SK-N-SH treated with all-trans-retinoic acid at 6 μM for 48 hours (cell line): ENCODE data around the gene GREB1.

ENCODE experiments used
- BACH2 ChIP-seq: fragments of 250-450 bp; sonication (Bioruptor Pico); IDR thresholded peaks from 2 replicates; pipeline ENCODE4 v1.9.0; 2021; ENCODE audit warnings: mild to moderate bottlenecking, borderline replicate concordance
- CSDC2 ChIP-seq: fragments of 250-450 bp; sonication (Bioruptor Pico); IDR thresholded peaks from 2 replicates; pipeline ENCODE4 v1.5.0; 2020; ENCODE audit warnings: mild to moderate bottlenecking, moderate library complexity
- CSRNP3 ChIP-seq: fragments of 250-450 bp; sonication (Bioruptor Pico); IDR thresholded peaks from 2 replicates; pipeline ENCODE4 v1.5.1; 2021; ENCODE audit warnings: mild to moderate bottlenecking, moderate library complexity
- ESRRG ChIP-seq: fragments of 250-450 bp; sonication (Bioruptor Pico); IDR thresholded peaks from 2 replicates; pipeline ENCODE4 v1.6.1; 2021; ENCODE audit warnings: mild to moderate bottlenecking
- PATZ1 ChIP-seq: fragments of 250-450 bp; sonication (Bioruptor Pico); IDR thresholded peaks from 2 replicates; pipeline ENCODE4 v1.8.0; 2020; ENCODE audit warnings: mild to moderate bottlenecking, moderate library complexity, borderline replicate concordance
- POU6F1 ChIP-seq: fragments of 250-450 bp; sonication (Bioruptor Pico); IDR thresholded peaks from 2 replicates; pipeline ENCODE4 v1.8.0; 2021; ENCODE audit warnings: low read depth, mild to moderate bottlenecking, moderate library complexity, borderline replicate concordance
- PPARA ChIP-seq: fragments of 250-450 bp; sonication (Bioruptor Pico); IDR thresholded peaks from 2 replicates; pipeline ENCODE4 v1.5.0; 2020; ENCODE audit warnings: mild to moderate bottlenecking, borderline replicate concordance
- TOX ChIP-seq: fragments of 250-450 bp; sonication (Bioruptor Pico); IDR thresholded peaks from 2 replicates; pipeline ENCODE4 v1.8.0; 2021; ENCODE audit warnings: mild to moderate bottlenecking, moderate library complexity, borderline replicate concordance
- TSHZ2 ChIP-seq: fragments of 250-450 bp; sonication (Bioruptor Pico); IDR thresholded peaks from 2 replicates; pipeline ENCODE4 v1.5.0; 2020; ENCODE audit warnings: mild to moderate bottlenecking, moderate library complexity
- ZFP3 ChIP-seq: fragments of 250-450 bp; sonication (Bioruptor Pico); IDR thresholded peaks from 2 replicates; pipeline ENCODE4 v1.5.0; 2020; ENCODE audit warnings: mild to moderate bottlenecking, moderate library complexity
- ZFP30 ChIP-seq: fragments of 450-650 bp; formaldehyde crosslinking; IDR thresholded peaks from 2 replicates; pipeline ENCODE4 v1.5.0; 2022; ENCODE audit warnings: mild to moderate bottlenecking, moderate library complexity
- ZNF565 ChIP-seq: fragments of 450-650 bp; formaldehyde crosslinking; conservative IDR thresholded peaks from 2 replicates; pipeline ENCODE4 v1.5.0; 2020; ENCODE audit warnings: low read depth, mild to moderate bottlenecking, moderate library complexity
- ZNF70 ChIP-seq: fragments of 450-650 bp; formaldehyde crosslinking; IDR thresholded peaks from 2 replicates; pipeline ENCODE4 v1.5.0; 2020; ENCODE audit warnings: mild to moderate bottlenecking, moderate library complexity

- TF ChIP-seq TOX (CRISPR knock-in tag) (no peak), ZNF70 (no peak), CSRNP3 (CRISPR knock-in tag) (no peak), PATZ1 (CRISPR knock-in tag) (no peak), BACH2 (no peak), POU6F1 (CRISPR knock-in tag) (no peak), PPARA (CRISPR knock-in tag) (no peak), ZNF565 (CRISPR knock-in tag) (no peak), ESRRG (CRISPR knock-in tag) (no peak), ZFP30 (CRISPR knock-in tag) (no peak), TSHZ2 (no peak), ZFP3 (CRISPR knock-in tag) (no peak), CSDC2 (CRISPR knock-in tag) (no peak)
Observed at GRCh38 chr2:11581124-11581796, 47.4 kb downstream of the GREB1 start.
